Stimulated activated CD8-positive, alpha-beta memory T cell treated with anti-CD3 and anti-CD28 coated beads, Interleukin-7, amount 100 ng/mL, for 48 hours (primary cell): ENCODE data around the gene MRTFA.
"Not testable (repeated sequence)": the region's sequence is repeated elsewhere in the genome, so short reads cannot be mapped to it uniquely, and the experiment has no call there.

Experiments used
- DNase-seq, 2 donors: peaks; one replicate each; pipeline ENCODE4 v3.0.0-alpha.2; 2020; ENCODE audit warnings: low read depth in 1 of 2; ENCODE audit errors: extremely low read depth in 1 of 2

MRTFA gene

GRCh38 chr22:40502919-40503318 lies 133.6 kb downstream of the MRTFA start:
- no peak for DNase-seq

- DNase-seq: not testable (repeated sequence)
Observed at GRCh38 chr22:40500465-40500786, 136.1 kb downstream of the MRTFA start.

GRCh38 chr22:40499209-40499623 lies 137.3 kb downstream of the MRTFA start:
- DNase-seq: no peak

GRCh38 chr22:40498420-40499208 lies 137.9 kb downstream of the MRTFA start:
- DNase-seq: no peak

GRCh38 chr22:40493441-40493840 lies 143.1 kb downstream of the MRTFA start:
- no peak for DNase-seq

- DNase-seq: no peak
Observed at GRCh38 chr22:40491990-40492631, 144.4 kb downstream of the MRTFA start.

GRCh38 chr22:40487663-40488249 lies 148.8 kb downstream of the MRTFA start:
- no peak for DNase-seq

- DNase-seq: no peak
Observed at GRCh38 chr22:40486962-40487602, 149.4 kb downstream of the MRTFA start.

GRCh38 chr22:40485813-40486667 lies 150.5 kb downstream of the MRTFA start:
- DNase-seq: no peak

- no peak for DNase-seq
Observed at GRCh38 chr22:40484906-40485669, 151.4 kb downstream of the MRTFA start.

- DNase-seq: no peak
Observed at GRCh38 chr22:40482886-40483285, 153.6 kb downstream of the MRTFA start.

- DNase-seq: no peak
Observed at GRCh38 chr22:40482391-40482790, 154.1 kb downstream of the MRTFA start.

GRCh38 chr22:40480996-40481395 lies 155.5 kb downstream of the MRTFA start:
- no peak for DNase-seq

GRCh38 chr22:40479887-40480538 lies 156.5 kb downstream of the MRTFA start:
- DNase-seq: no peak

GRCh38 chr22:40479126-40479800 lies 157.3 kb downstream of the MRTFA start:
- DNase-seq: no peak

- no peak for DNase-seq
Observed at GRCh38 chr22:40478338-40479125, 158.0 kb downstream of the MRTFA start.

GRCh38 chr22:40477683-40478337 lies 158.7 kb downstream of the MRTFA start:
- no peak for DNase-seq

- no peak for DNase-seq
Observed at GRCh38 chr22:40476341-40476740, 160.2 kb downstream of the MRTFA start.
